GM10266 (cell line): ENCODE results near the gene SASH1.

Source experiments
- DNase-seq: peaks from one replicate; pipeline ENCODE4 v3.0.0; 2012; ENCODE audit errors: extremely low spot score
- CTCF ChIP-seq: IDR thresholded peaks from 2 replicates; pipeline ENCODE4 v1.5.1; 2012; ENCODE audit warnings: mild to moderate bottlenecking, low read depth; ENCODE audit not compliant: control insufficient read depth, insufficient read depth; ENCODE audit errors: missing control alignments

SASH1 gene

GRCh38 chr6:148415511-148416260 lies 73.0 kb downstream of the SASH1 start:
- no peak for DNase-seq
- TF ChIP-seq CTCF, result no peak

- no peak for DNase-seq
These were observed 73.8 kb downstream of the SASH1 start for GRCh38 chr6:148416330-148416965.

DNA sequence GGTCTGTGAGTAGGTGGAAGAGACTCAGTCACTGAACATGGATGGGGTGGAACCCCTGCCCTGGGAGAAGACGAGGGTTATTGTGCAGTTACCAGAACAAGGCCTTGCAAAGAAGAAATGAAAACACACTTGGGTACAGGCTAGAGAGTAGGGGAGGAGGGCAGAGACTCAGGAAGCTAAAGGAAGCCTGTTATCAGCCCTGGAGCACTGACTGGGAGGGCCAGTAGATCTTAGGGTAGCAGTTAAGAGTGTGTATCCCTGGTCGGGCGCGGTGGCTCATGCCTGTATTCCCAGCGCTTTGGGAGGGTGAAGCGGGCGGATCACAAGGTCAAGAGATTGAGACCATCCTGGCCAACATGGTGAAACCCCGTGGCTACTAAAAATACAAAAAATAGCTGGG lies 74.4 kb downstream of the SASH1 start:
- no peak for DNase-seq
- TF ChIP-seq CTCF, result no peak

More at GRCh38 chr6:148416330-148416965, 73.8 kb downstream of the SASH1 start:
- TF ChIP-seq CTCF, result no peak

- no peak for DNase-seq
These were observed 76.8 kb downstream of the SASH1 start for GRCh38 chr6:148419430-148419829.

GRCh38 chr6:148422085-148422484 lies 79.4 kb downstream of the SASH1 start:
- TF ChIP-seq CTCF, result no peak
- DNase-seq, result no peak

More at GRCh38 chr6:148419430-148419829, 76.8 kb downstream of the SASH1 start:
- no peak for TF ChIP-seq CTCF

- DNase-seq, result no peak
- no peak for TF ChIP-seq CTCF
These were observed 80.5 kb downstream of the SASH1 start for GRCh38 chr6:148423133-148423532.
